GM12878 (cell line): ENCODE results near the gene NPC2. TPM values are rescaled to one million over a fixed set of nuclear protein-coding genes. Genes with fewer than 3 reads are reported as not detected.

ENCODE experiments used
- ATAC-seq: fragments of 200-7000 bp; cut with Tn5 transposase; 3 replicates; pipeline ENCODE4 v1.9.1; 2020; ENCODE audit warnings: mild to moderate bottlenecking, moderate library complexity
- BruUV-seq: library from RNA; stranded (reverse); fragments of 400-500 nt; replicated peaks from 2 replicates; lab custom pipeline; 2021; lab: Mats Ljungman, UMichigan
- CTCF ChIA-PET: fragments of 300-600 bp; sonication (Branson Sonifier 250); formaldehyde crosslinking; extraction: SDS; loops from one replicate; lab custom pipeline; 2021; ENCODE audit warnings: inconsistent platforms; lab: Yijun Ruan, JAX
- POLR2A ChIA-PET: fragments of 350-600 bp; formaldehyde crosslinking; extraction: SDS; loops from one replicate; lab custom pipeline; 2021; ENCODE audit warnings: inconsistent platforms; lab: Charles Lee
- RAD21 ChIA-PET: fragments of 300-600 bp; sonication (Branson Sonifier 250); formaldehyde crosslinking; loops from one replicate; lab custom pipeline; 2023; ENCODE audit warnings: antibody characterized with exemption; ENCODE audit not compliant: unreplicated experiment; lab: Charles Lee
- SMC1A ChIA-PET: fragments of 300-600 bp; sonication (Branson Sonifier 250); formaldehyde crosslinking; loops from one replicate; lab custom pipeline; 2023; ENCODE audit not compliant: unreplicated experiment, uncharacterized antibody; lab: Charles Lee
- DNase-seq: peaks from one replicate; pipeline ENCODE4 v3.0.0-alpha.2; 2011; ENCODE audit warnings: low read depth, low spot score
- FAIRE-seq: peaks from 3 replicates; lab custom pipeline; 2011; peaks lifted over from hg19 to GRCh38; lab: Jason Lieb, UNC
- H2AFZ ChIP-seq: 2 replicates; pipeline ENCODE4 v1.6.0; 2011; ENCODE audit warnings: low read depth, low read length, control low read depth; ENCODE audit not compliant: control insufficient read depth
- H3K27ac ChIP-seq: 2 replicates; pipeline ENCODE4 v1.5.1; 2011; ENCODE audit warnings: control low read depth; ENCODE audit not compliant: control insufficient read depth, insufficient read depth
- H3K27me3 ChIP-seq, 2 experiments: replicated peaks in 1 of 2; 2 replicates each; pipeline versions ENCODE4 v1.6.0 to v1.6.1; 2011; ENCODE audit warnings: low read length in 1 of 2; ENCODE audit not compliant: control insufficient read depth in 2 of 2, insufficient read depth in 2 of 2
- H3K36me3 ChIP-seq, 2 experiments: 2 replicates each; pipeline ENCODE4 v1.5.1; 2011; ENCODE audit warnings: low read length in 1 of 2; ENCODE audit not compliant: control insufficient read depth in 2 of 2, insufficient read depth in 2 of 2
- H3K4me1 ChIP-seq: 2 replicates; pipeline ENCODE4 v1.6.1; 2011; ENCODE audit warnings: mild to moderate bottlenecking, low read length, moderate library complexity, mixed read lengths; ENCODE audit not compliant: control insufficient read depth, insufficient read depth
- H3K4me2 ChIP-seq: 2 replicates; pipeline ENCODE4 v1.6.0; 2011; ENCODE audit warnings: control low read depth; ENCODE audit not compliant: control insufficient read depth, insufficient read depth
- H3K4me3 ChIP-seq: fragments of 200-600 bp; sonication (generic); 2 replicates; pipeline ENCODE4 v1.5.1; 2016
- H3K79me2 ChIP-seq: 2 replicates; pipeline ENCODE4 v1.6.0; 2011; ENCODE audit warnings: low read length; ENCODE audit not compliant: control insufficient read depth, insufficient read depth
- H3K9ac ChIP-seq: 2 replicates; pipeline ENCODE4 v1.8.0; 2011; ENCODE audit warnings: low read length, control low read depth, mixed read lengths; ENCODE audit not compliant: control insufficient read depth, insufficient read depth
- H3K9me3 ChIP-seq: replicated peaks from 3 replicates; pipeline ENCODE4 v1.5.1; 2011; ENCODE audit warnings: mild to moderate bottlenecking, low read length; ENCODE audit not compliant: control insufficient read depth, insufficient read depth
- H4K20me1 ChIP-seq: 2 replicates; pipeline ENCODE4 v1.6.0; 2011; ENCODE audit not compliant: control insufficient read depth, insufficient read depth
- CHD1 ChIP-seq: IDR thresholded peaks from 2 replicates; pipeline ENCODE4 v1.6.1; 2012; ENCODE audit warnings: low read depth, low read length, improper control_type of control experiment
- CHD4 ChIP-seq: fragments of 200-600 bp; sonication (generic); IDR thresholded peaks from 2 replicates; pipeline ENCODE4 v1.6.1; 2016; ENCODE audit warnings: mild to moderate bottlenecking
- IKZF1 ChIP-seq: fragments of 450-650 bp; conservative IDR thresholded peaks from 2 replicates; pipeline ENCODE4 v1.6.1; 2017; ENCODE audit warnings: antibody characterized with exemption, mild to moderate bottlenecking
- PAX8 ChIP-seq: fragments of 450-650 bp; IDR thresholded peaks from 2 replicates; pipeline ENCODE4 v1.6.1; 2017; ENCODE audit warnings: mild to moderate bottlenecking, moderate library complexity
- PRDM15 ChIP-seq: fragments of 450-650 bp; formaldehyde crosslinking; IDR thresholded peaks from 2 replicates; pipeline ENCODE4 v1.4.0; 2020; ENCODE audit warnings: mild to moderate bottlenecking, moderate library complexity
- RAD51 ChIP-seq: fragments of 450-650 bp; IDR thresholded peaks from 2 replicates; pipeline ENCODE4 v1.6.1; 2016; ENCODE audit warnings: moderate library complexity, mild to moderate bottlenecking, inconsistent platforms
- RBBP5 ChIP-seq: fragments of 200-600 bp; sonication (generic); conservative IDR thresholded peaks from 2 replicates; pipeline ENCODE4 v1.6.1; 2016
- ZBTB33 ChIP-seq: fragments of 450-650 bp; IDR thresholded peaks from 2 replicates; pipeline ENCODE4 v1.6.1; 2017; ENCODE audit warnings: mild to moderate bottlenecking
- ZNF274 ChIP-seq: IDR thresholded peaks from one replicate; pipeline ENCODE4 v1.8.0; 2011; ENCODE audit not compliant: insufficient read length, insufficient read depth
- ZNF384 ChIP-seq: IDR thresholded peaks from 2 replicates; pipeline ENCODE4 v1.6.1; 2012; ENCODE audit warnings: low read depth, mild to moderate bottlenecking, low read length, improper control_type of control experiment, borderline replicate concordance
- in situ Hi-C: fragments of 300-500 bp; cut with MboI; formaldehyde crosslinking; loops from 9 replicates; pipeline ENCODE4 v1.14.3; 2018; ENCODE audit warnings: mixed read lengths
- intact Hi-C: fragments of 100-400 bp; cut with micrococcal nuclease; formaldehyde crosslinking; loops from one replicate; pipeline ENCODE4 v1.14.2; 2022; ENCODE audit not compliant: unreplicated experiment
- polyA plus RNA-seq, 11 experiments: library from polyadenylated mRNA; depleted of rRNA in 4 of 11; unstranded in 6 of 11; stranded (reverse) in 5 of 11; fragments of >200 nt; fragmentation: Nextera tagmentation in 4 of 11; fragmentation: Illumina TruSeq in 1 of 11; extraction: Ambion mirVana in 4 of 11; extraction: Trizol in 1 of 11; gene quantifications; 1 replicate in 1 of 11; 2 replicates in 10 of 11; pipeline versions ENCODE4 v1.2.1 to v1.2.3, GENCODE V29; 2011 to 2016; ENCODE audit warnings: inconsistent platforms in 2 of 11, missing spikeins in 2 of 11, low read depth in 1 of 11
- total RNA-seq, 4 experiments: library from RNA; depleted of rRNA in 3 of 4; stranded (reverse); fragments of >200 nt in 3 of 4; fragmentation: Illumina TruSeq in 1 of 4; extraction: Trizol in 1 of 4; gene quantifications; 2 replicates each; pipeline versions ENCODE4 v1.2.1 to v1.2.3, GENCODE V29; 2013 to 2021
- TF ChIP-seq, protein P1 (sequence below): fragments of 450-650 bp; IDR thresholded peaks from 2 replicates; pipeline ENCODE4 v1.6.1; 2016; ENCODE audit warnings: mild to moderate bottlenecking

Gene NPC2
- total and polyA plus RNA-seq, 10 of the 15 experiments (the other 5 are each of a cell fraction or from before 2014, with no cell fraction given) = 29.5 to 109 (median 59.1) TPM

DNA sequence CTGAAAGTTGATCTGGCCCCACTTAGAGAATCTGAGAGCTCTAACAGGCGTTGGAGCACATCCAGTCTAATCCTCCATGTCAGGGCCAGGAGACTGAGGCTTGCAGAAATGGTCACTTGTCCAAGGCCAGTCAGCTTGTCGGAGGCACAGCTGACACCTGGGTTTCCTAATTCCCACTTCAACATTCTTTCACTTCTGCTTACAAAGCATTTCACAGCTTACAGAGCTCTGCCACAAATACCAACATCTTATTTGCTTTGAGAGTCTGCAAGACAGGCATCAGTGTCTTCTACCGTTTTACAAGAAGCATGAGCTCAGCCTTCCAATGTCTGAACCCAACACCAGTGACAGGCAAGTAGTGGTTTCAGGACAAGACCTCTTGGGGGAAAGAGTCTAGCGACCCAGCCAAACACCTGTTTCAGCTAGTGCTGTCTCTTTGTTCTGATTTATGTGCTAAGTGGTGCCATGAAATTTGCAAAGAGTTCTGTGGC is 32.3 kb upstream of the NPC2 start (continued):
- TF ChIP-seq ZNF274 (no peak), CHD4 (no peak)
- TF ChIP-seq, protein P1, sequence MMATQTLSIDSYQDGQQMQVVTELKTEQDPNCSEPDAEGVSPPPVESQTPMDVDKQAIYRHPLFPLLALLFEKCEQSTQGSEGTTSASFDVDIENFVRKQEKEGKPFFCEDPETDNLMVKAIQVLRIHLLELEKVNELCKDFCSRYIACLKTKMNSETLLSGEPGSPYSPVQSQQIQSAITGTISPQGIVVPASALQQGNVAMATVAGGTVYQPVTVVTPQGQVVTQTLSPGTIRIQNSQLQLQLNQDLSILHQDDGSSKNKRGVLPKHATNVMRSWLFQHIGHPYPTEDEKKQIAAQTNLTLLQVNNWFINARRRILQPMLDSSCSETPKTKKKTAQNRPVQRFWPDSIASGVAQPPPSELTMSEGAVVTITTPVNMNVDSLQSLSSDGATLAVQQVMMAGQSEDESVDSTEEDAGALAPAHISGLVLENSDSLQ = 0 out of 2 replicates have a peak, but pooled peaks have one; percentile 27

DNA sequence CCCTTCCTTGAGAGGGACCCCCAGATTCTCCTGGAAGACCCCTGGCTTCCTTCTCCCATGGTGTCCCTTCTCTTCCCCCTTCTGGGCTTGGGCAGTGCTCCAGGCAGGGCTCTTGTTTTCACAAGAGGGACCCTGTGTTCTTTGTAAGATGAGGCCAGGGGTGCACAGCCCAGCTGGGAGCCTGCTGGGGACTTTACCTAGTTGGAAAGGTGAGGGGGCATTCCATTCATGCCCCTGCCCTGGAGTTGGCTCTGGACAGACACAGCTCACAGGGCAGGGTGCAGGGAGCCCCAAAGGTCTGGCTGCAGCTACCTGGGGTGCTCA is 31.7 kb upstream of the NPC2 start:
- CTCF ChIA-PET = no interaction called here
- no peaks in the 10 kb centered on the region for H3K9me3 ChIP-seq
- no peak overlapping the region for H3K4me3 ChIP-seq
- SMC1A ChIA-PET = no interaction called here
- no peaks in the 10 kb centered on the region; a peak in 2 of 4 replicates for H3K27me3 ChIP-seq
- no TSS peak for BruUV-seq
- H3K36me3 ChIP-seq = no peaks in the 10 kb centered on the region
- no peak overlapping the region for H2AFZ ChIP-seq
- intact Hi-C loops = no loop called here
- ATAC-seq (no peak; the same call in 2 of the 3 replicates), DNase-seq (no peak), FAIRE-seq (no peak)
- in situ Hi-C loops = no loop called here
- TF ChIP-seq ZNF384 (no peak), IKZF1 (no peak), ZBTB33 (no peak), RAD51 (no peak), CHD1 (no peak), PAX8 (no peak), RBBP5 (no peak), PRDM15 (CRISPR knock-in tag) (no peak)
- H4K20me1 ChIP-seq = no peaks in the 10 kb centered on the region
- RAD21 ChIA-PET = no interaction called here
- no peak overlapping the region for H3K27ac ChIP-seq
- no peak overlapping the region for H3K9ac ChIP-seq
- peaks cover 5% of the 10 kb centered on the region for H3K4me1 ChIP-seq
- H3K79me2 ChIP-seq = no peaks in the 10 kb centered on the region
- no peak overlapping the region for H3K4me2 ChIP-seq
- POLR2A ChIA-PET = interaction anchor here (0.6 kb wide), 1 partner anchor 40 kb away, joined by 5 read pairs; no protein-coding TSS in a partner anchor
